H1 (cell line): ENCODE results near the gene ITGA11. TPM values are rescaled to one million over a fixed set of nuclear protein-coding genes. Genes with fewer than 3 reads are reported as not detected.

Experiments used
- CBX8 ChIP-seq: fragments of 300-800, 300-1000 bp; sonication (generic); IDR thresholded peaks from 2 replicates; pipeline ENCODE4 v1.7.1; 2016; ENCODE audit warnings: low read depth, low read length, borderline replicate concordance
- CTBP2 ChIP-seq: IDR thresholded peaks from 2 replicates; pipeline ENCODE4 v1.7.0; 2011; ENCODE audit warnings: borderline replicate concordance, mild to moderate bottlenecking, moderate library complexity, mixed read lengths, low read length; ENCODE audit not compliant: insufficient read depth, insufficient read length
- EGR1 ChIP-seq: IDR thresholded peaks from 2 replicates; pipeline ENCODE4 v1.6.1; 2011; ENCODE audit warnings: low read depth, low read length, borderline replicate concordance
- JUND ChIP-seq: IDR thresholded peaks from 2 replicates; pipeline ENCODE4 v1.6.1; 2011; ENCODE audit warnings: mild to moderate bottlenecking, improper control_type of control experiment, low read length
- TAF7 ChIP-seq: optimal IDR thresholded peaks from 2 replicates; pipeline ENCODE3; 2011; ENCODE audit warnings: low read depth, mild to moderate bottlenecking, inconsistent platforms, low read length, moderate library complexity, borderline replicate concordance
- TCF12 ChIP-seq: IDR thresholded peaks from 2 replicates; pipeline ENCODE4 v1.6.1; 2011; ENCODE audit warnings: low read depth, mild to moderate bottlenecking, low read length
- TEAD4 ChIP-seq: IDR thresholded peaks from 2 replicates; pipeline ENCODE4 v1.6.1; 2012; ENCODE audit warnings: low read depth, low read length, inconsistent platforms, mixed read lengths
- polyA plus RNA-seq, 7 experiments: library from polyadenylated mRNA; depleted of rRNA in 3 of 7; stranded (reverse) in 5 of 7; unstranded in 2 of 7; fragments of >200 nt in 5 of 7; fragments of 200-250 nt in 2 of 7; gene quantifications; 1 replicate in 5 of 7; 2 replicates in 1 of 7; 4 replicates in 1 of 7; pipeline versions ENCODE4 v1.2.1 to v1.2.3, GENCODE V29; 2011 to 2013; ENCODE audit warnings: missing spikeins in 2 of 7, mixed read lengths in 2 of 7
- total RNA-seq: library from RNA; stranded (reverse); fragmentation: NEBNext Ultra II Directional; extraction: Animal tissue kit (Norgen Biotek cat#: 25700); gene quantifications from 2 replicates; pipeline ENCODE4 v1.2.1, GENCODE V29; 2021
- TF ChIP-seq, protein P1 (sequence below): fragments of 300-600 bp; sonication (generic); IDR thresholded peaks from 2 replicates; pipeline ENCODE4 v1.7.1; 2012; ENCODE audit warnings: low read length, moderate library complexity, mild to moderate bottlenecking, inconsistent platforms; ENCODE audit not compliant: insufficient replicate concordance
- TF ChIP-seq, protein P2 (sequence below): IDR thresholded peaks from 2 replicates; pipeline ENCODE4 v1.6.1; 2012; ENCODE audit warnings: inconsistent platforms

ITGA11 gene
- total and polyA plus RNA-seq, 2 of the 8 experiments (the other 6 are each of a cell fraction or from before 2014, with no cell fraction given) = 0.05 to 0.06 TPM

DNA sequence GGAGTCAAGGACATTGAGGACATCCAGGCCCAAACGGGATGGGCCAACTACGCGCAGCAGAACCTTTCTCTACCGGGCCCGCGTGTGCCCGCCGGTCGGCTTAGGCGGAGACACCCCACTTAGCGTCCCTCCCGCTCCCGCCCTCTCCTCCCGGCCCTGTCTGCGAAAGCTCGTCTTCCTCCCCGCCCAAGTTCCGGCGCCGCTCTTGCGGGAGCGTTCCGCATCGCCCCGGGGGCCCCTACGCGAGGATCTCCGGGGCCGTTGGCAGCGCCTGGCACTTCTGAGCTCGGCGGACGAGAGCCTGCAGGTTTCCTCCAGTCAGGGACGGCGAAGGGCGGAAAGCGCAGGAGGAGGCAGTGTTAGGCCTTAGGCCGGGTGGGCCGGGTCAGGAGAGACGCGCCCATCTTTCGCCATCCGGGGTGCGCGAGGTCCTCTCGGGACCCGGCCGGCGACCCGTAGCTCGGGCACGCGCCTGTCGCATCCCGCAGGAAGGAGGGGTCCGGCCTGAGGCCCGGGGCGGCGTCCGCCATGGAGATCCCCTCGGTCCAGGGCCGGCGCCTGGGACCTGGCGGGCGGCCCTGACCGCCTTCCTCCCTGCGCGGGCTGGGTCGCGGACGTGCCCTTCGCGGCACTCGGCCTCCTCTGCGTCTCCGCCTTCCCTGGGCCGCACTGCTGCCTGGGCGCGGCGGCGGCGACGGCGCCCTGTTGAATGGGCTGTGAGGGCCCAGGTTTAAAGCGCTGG lies 154.2 kb downstream of the ITGA11 start, which contains the start of gene FEM1B (continued):
- TF ChIP-seq, protein P1, sequence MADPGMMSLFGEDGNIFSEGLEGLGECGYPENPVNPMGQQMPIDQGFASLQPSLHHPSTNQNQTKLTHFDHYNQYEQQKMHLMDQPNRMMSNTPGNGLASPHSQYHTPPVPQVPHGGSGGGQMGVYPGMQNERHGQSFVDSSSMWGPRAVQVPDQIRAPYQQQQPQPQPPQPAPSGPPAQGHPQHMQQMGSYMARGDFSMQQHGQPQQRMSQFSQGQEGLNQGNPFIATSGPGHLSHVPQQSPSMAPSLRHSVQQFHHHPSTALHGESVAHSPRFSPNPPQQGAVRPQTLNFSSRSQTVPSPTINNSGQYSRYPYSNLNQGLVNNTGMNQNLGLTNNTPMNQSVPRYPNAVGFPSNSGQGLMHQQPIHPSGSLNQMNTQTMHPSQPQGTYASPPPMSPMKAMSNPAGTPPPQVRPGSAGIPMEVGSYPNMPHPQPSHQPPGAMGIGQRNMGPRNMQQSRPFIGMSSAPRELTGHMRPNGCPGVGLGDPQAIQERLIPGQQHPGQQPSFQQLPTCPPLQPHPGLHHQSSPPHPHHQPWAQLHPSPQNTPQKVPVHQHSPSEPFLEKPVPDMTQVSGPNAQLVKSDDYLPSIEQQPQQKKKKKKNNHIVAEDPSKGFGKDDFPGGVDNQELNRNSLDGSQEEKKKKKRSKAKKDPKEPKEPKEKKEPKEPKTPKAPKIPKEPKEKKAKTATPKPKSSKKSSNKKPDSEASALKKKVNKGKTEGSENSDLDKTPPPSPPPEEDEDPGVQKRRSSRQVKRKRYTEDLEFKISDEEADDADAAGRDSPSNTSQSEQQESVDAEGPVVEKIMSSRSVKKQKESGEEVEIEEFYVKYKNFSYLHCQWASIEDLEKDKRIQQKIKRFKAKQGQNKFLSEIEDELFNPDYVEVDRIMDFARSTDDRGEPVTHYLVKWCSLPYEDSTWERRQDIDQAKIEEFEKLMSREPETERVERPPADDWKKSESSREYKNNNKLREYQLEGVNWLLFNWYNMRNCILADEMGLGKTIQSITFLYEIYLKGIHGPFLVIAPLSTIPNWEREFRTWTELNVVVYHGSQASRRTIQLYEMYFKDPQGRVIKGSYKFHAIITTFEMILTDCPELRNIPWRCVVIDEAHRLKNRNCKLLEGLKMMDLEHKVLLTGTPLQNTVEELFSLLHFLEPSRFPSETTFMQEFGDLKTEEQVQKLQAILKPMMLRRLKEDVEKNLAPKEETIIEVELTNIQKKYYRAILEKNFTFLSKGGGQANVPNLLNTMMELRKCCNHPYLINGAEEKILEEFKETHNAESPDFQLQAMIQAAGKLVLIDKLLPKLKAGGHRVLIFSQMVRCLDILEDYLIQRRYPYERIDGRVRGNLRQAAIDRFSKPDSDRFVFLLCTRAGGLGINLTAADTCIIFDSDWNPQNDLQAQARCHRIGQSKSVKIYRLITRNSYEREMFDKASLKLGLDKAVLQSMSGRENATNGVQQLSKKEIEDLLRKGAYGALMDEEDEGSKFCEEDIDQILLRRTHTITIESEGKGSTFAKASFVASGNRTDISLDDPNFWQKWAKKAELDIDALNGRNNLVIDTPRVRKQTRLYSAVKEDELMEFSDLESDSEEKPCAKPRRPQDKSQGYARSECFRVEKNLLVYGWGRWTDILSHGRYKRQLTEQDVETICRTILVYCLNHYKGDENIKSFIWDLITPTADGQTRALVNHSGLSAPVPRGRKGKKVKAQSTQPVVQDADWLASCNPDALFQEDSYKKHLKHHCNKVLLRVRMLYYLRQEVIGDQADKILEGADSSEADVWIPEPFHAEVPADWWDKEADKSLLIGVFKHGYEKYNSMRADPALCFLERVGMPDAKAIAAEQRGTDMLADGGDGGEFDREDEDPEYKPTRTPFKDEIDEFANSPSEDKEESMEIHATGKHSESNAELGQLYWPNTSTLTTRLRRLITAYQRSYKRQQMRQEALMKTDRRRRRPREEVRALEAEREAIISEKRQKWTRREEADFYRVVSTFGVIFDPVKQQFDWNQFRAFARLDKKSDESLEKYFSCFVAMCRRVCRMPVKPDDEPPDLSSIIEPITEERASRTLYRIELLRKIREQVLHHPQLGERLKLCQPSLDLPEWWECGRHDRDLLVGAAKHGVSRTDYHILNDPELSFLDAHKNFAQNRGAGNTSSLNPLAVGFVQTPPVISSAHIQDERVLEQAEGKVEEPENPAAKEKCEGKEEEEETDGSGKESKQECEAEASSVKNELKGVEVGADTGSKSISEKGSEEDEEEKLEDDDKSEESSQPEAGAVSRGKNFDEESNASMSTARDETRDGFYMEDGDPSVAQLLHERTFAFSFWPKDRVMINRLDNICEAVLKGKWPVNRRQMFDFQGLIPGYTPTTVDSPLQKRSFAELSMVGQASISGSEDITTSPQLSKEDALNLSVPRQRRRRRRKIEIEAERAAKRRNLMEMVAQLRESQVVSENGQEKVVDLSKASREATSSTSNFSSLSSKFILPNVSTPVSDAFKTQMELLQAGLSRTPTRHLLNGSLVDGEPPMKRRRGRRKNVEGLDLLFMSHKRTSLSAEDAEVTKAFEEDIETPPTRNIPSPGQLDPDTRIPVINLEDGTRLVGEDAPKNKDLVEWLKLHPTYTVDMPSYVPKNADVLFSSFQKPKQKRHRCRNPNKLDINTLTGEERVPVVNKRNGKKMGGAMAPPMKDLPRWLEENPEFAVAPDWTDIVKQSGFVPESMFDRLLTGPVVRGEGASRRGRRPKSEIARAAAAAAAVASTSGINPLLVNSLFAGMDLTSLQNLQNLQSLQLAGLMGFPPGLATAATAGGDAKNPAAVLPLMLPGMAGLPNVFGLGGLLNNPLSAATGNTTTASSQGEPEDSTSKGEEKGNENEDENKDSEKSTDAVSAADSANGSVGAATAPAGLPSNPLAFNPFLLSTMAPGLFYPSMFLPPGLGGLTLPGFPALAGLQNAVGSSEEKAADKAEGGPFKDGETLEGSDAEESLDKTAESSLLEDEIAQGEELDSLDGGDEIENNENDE = no peak
- TF ChIP-seq TCF12 (no peak), TAF7 (peak; percentile 88), CBX8 (no peak), TEAD4 (0 out of 2 replicates have a peak, but pooled peaks have one; percentile 25), EGR1 (peak; percentile 50; the same call in 1 of the 2 replicates), JUND (no peak), CTBP2 (peak; percentile 69)
- TF ChIP-seq, protein P2, sequence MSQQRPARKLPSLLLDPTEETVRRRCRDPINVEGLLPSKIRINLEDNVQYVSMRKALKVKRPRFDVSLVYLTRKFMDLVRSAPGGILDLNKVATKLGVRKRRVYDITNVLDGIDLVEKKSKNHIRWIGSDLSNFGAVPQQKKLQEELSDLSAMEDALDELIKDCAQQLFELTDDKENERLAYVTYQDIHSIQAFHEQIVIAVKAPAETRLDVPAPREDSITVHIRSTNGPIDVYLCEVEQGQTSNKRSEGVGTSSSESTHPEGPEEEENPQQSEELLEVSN = peak; percentile 74
